Measurements from ENCODE around the gene ZNF610.

ZNF610 gene

GRCh38 chr19:52398081-52398441 lies 62.0 kb downstream of the ZNF610 start:
- no peak for DNase-seq

- DNase-seq: no peak
Measured at GRCh38 chr19:52410276-52410675, 74.2 kb downstream of the ZNF610 start.

- DNase-seq: no peak
Measured at GRCh38 chr19:52415711-52416110, 79.7 kb downstream of the ZNF610 start.

Data from activated effector memory CD4-positive, alpha-beta T cell treated with Interleukin-2 at 50 U/mL for 16 hours (primary cell).